ENCODE results near the gene FTSJ3.
"Not testable (repeated sequence)": the region's sequence is repeated elsewhere in the genome, so short reads cannot be mapped to it uniquely, and the experiment has no call there.

- not testable (repeated sequence) for TF ChIP-seq POLR2AphosphoS5, POLR2A, EP300 (IDR thresholded peaks at IDR 0.05)
- TF ChIP-seq, protein P1, sequence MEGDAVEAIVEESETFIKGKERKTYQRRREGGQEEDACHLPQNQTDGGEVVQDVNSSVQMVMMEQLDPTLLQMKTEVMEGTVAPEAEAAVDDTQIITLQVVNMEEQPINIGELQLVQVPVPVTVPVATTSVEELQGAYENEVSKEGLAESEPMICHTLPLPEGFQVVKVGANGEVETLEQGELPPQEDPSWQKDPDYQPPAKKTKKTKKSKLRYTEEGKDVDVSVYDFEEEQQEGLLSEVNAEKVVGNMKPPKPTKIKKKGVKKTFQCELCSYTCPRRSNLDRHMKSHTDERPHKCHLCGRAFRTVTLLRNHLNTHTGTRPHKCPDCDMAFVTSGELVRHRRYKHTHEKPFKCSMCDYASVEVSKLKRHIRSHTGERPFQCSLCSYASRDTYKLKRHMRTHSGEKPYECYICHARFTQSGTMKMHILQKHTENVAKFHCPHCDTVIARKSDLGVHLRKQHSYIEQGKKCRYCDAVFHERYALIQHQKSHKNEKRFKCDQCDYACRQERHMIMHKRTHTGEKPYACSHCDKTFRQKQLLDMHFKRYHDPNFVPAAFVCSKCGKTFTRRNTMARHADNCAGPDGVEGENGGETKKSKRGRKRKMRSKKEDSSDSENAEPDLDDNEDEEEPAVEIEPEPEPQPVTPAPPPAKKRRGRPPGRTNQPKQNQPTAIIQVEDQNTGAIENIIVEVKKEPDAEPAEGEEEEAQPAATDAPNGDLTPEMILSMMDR (IDR thresholded peaks at IDR 0.05) = not testable (repeated sequence)
Measured at GRCh38 chr17:63870292-63870665, 42.8 kb upstream of the FTSJ3 start.

All from gastroesophageal sphincter (tissue), 3 donors.